H9 (cell line): ENCODE measurements around the gene ABHD15. TPM values are rescaled to one million over a fixed set of nuclear protein-coding genes. Genes with fewer than 3 reads are reported as not detected.

ENCODE experiments used
- DNase-seq: peaks from one replicate; pipeline ENCODE4 v3.0.0-alpha.2; 2017
- H2AFZ ChIP-seq: one replicate; pipeline ENCODE4 v1.6.1; 2013; ENCODE audit warnings: mild to moderate bottlenecking, low read length, control low read depth, moderate library complexity
- H2AK5ac ChIP-seq: 2 replicates; pipeline ENCODE4 v1.6.1; 2013; ENCODE audit warnings: low read length, control low read depth, mixed read lengths; ENCODE audit not compliant: insufficient read length
- H2BK120ac ChIP-seq: one replicate; pipeline ENCODE4 v1.6.1; 2013; ENCODE audit warnings: low read depth, mild to moderate bottlenecking, low read length, control low read depth, inconsistent platforms; ENCODE audit not compliant: poor library complexity, severe bottlenecking
- H2BK12ac ChIP-seq: 2 replicates; pipeline ENCODE4 v1.6.1; 2013; ENCODE audit warnings: low read length, control low read depth, mixed read lengths, low read depth; ENCODE audit not compliant: insufficient read length
- H2BK15ac ChIP-seq: 2 replicates; pipeline ENCODE4 v1.6.1; 2013; ENCODE audit warnings: low read depth, low read length, control low read depth
- H2BK20ac ChIP-seq: one replicate; pipeline ENCODE4 v1.6.1; 2013; ENCODE audit warnings: low read depth, mild to moderate bottlenecking, low read length, control low read depth, inconsistent platforms; ENCODE audit not compliant: poor library complexity, severe bottlenecking
- H2BK5ac ChIP-seq: 2 replicates; pipeline ENCODE4 v1.6.1; 2013; ENCODE audit warnings: low read length, control low read depth, mixed read lengths; ENCODE audit not compliant: insufficient read length
- H3K14ac ChIP-seq: 2 replicates; pipeline ENCODE4 v1.6.1; 2013; ENCODE audit warnings: low read length, control low read depth; ENCODE audit not compliant: insufficient read depth
- H3K18ac ChIP-seq: 2 replicates; pipeline ENCODE4 v1.6.1; 2013; ENCODE audit warnings: low read depth, mild to moderate bottlenecking, mixed read lengths, low read length, control low read depth; ENCODE audit not compliant: insufficient read length
- H3K23ac ChIP-seq: 2 replicates; pipeline ENCODE4 v1.6.1; 2013; ENCODE audit warnings: low read length, control low read depth, mixed read lengths, low read depth; ENCODE audit not compliant: insufficient read length
- H3K23me2 ChIP-seq: 2 replicates; pipeline ENCODE4 v1.6.1; 2013; ENCODE audit warnings: low read depth, mild to moderate bottlenecking, mixed read lengths, low read length, control low read depth; ENCODE audit not compliant: insufficient read length, poor library complexity, severe bottlenecking
- H3K27ac ChIP-seq: 2 replicates; pipeline ENCODE4 v1.5.1; 2013; ENCODE audit warnings: low read length, control low read depth, mixed read lengths, low read depth; ENCODE audit not compliant: insufficient read length
- H3K27me3 ChIP-seq: 2 replicates; pipeline ENCODE4 v1.6.1; 2013; ENCODE audit warnings: low read length, control low read depth, inconsistent platforms; ENCODE audit not compliant: insufficient read depth
- H3K4ac ChIP-seq: 2 replicates; pipeline ENCODE4 v1.6.1; 2013; ENCODE audit warnings: low read depth, mild to moderate bottlenecking, control low read depth, inconsistent platforms, low read length, moderate library complexity
- H3K4me1 ChIP-seq: 2 replicates; pipeline ENCODE4 v1.6.1; 2013; ENCODE audit warnings: low read length, control low read depth, inconsistent platforms; ENCODE audit not compliant: insufficient read depth
- H3K4me2 ChIP-seq: 2 replicates; pipeline ENCODE4 v1.6.1; 2013; ENCODE audit warnings: low read length, control low read depth, mixed read lengths; ENCODE audit not compliant: insufficient read length, insufficient read depth
- H3K56ac ChIP-seq: 2 replicates; pipeline ENCODE4 v1.6.1; 2013; ENCODE audit warnings: low read depth, mild to moderate bottlenecking, mixed read lengths, low read length, control low read depth; ENCODE audit not compliant: insufficient read length
- H3K79me1 ChIP-seq: 2 replicates; pipeline ENCODE4 v1.6.1; 2013; ENCODE audit warnings: low read depth, mild to moderate bottlenecking, moderate library complexity, low read length, control low read depth, inconsistent platforms; ENCODE audit not compliant: insufficient read depth, poor library complexity, severe bottlenecking
- H3K79me2 ChIP-seq: 2 replicates; pipeline ENCODE4 v1.6.1; 2013; ENCODE audit warnings: low read length, control low read depth, inconsistent platforms; ENCODE audit not compliant: insufficient read depth
- H3K9ac ChIP-seq: 2 replicates; pipeline ENCODE4 v1.6.1; 2013; ENCODE audit warnings: low read length, control low read depth, mixed read lengths; ENCODE audit not compliant: insufficient read length; ENCODE audit errors: extremely low read depth
- H3K9me3 ChIP-seq: one replicate; pipeline ENCODE4 v1.6.1; 2013; ENCODE audit warnings: low read depth, low read length, inconsistent platforms; ENCODE audit not compliant: control insufficient read depth
- H3T11ph ChIP-seq: one replicate; pipeline ENCODE4 v1.6.1; 2013; ENCODE audit warnings: mild to moderate bottlenecking, low read length, control low read depth, inconsistent platforms
- H4K20me1 ChIP-seq: one replicate; pipeline ENCODE4 v1.6.1; 2013; ENCODE audit not compliant: control insufficient read depth, insufficient read length, insufficient read depth
- H4K5ac ChIP-seq: 2 replicates; pipeline ENCODE4 v1.6.1; 2013; ENCODE audit warnings: low read depth, mild to moderate bottlenecking, mixed read lengths, low read length, control low read depth; ENCODE audit not compliant: insufficient read length
- H4K8ac ChIP-seq: replicated peaks from 2 replicates; pipeline ENCODE4 v1.6.1; 2013; ENCODE audit warnings: low read length, control low read depth, mixed read lengths, low read depth; ENCODE audit not compliant: insufficient read length
- H4K91ac ChIP-seq: 2 replicates; pipeline ENCODE4 v1.6.1; 2013; ENCODE audit warnings: low read depth, mild to moderate bottlenecking, moderate library complexity, mixed read lengths, low read length, control low read depth; ENCODE audit not compliant: insufficient read length
- H3K27ac Mint-ChIP-seq, 3 experiments: 2 replicates in 2 of 3; 3 replicates in 1 of 3; pipeline ENCODE4 v1.8.0; 2020 to 2021; ENCODE audit warnings: mixed read lengths in 3 of 3, mild to moderate bottlenecking in 1 of 3, moderate library complexity in 1 of 3
- H3K27me3 Mint-ChIP-seq: 2 replicates; pipeline ENCODE4 v1.8.0; 2021; ENCODE audit warnings: low read depth, mild to moderate bottlenecking, moderate library complexity, mixed read lengths
- H3K36me3 Mint-ChIP-seq, 3 experiments: 2 replicates in 2 of 3; 3 replicates in 1 of 3; pipeline ENCODE4 v1.8.0; 2020 to 2021; ENCODE audit warnings: low read depth in 3 of 3, mixed read lengths in 3 of 3; ENCODE audit not compliant: insufficient read depth in 1 of 3
- H3K4me1 Mint-ChIP-seq, 2 experiments: 2 replicates each; pipeline ENCODE4 v1.8.0; 2020; ENCODE audit warnings: mixed read lengths in 2 of 2
- H3K4me3 Mint-ChIP-seq, 2 experiments: 2 replicates in 1 of 2; 3 replicates in 1 of 2; pipeline ENCODE4 v1.8.0; 2020 to 2021; ENCODE audit warnings: mild to moderate bottlenecking in 2 of 2, mixed read lengths in 2 of 2, moderate library complexity in 1 of 2
- H3K9me3 Mint-ChIP-seq, 2 experiments: 2 replicates in 1 of 2; 3 replicates in 1 of 2; pipeline ENCODE4 v1.8.0; 2020; ENCODE audit warnings: mild to moderate bottlenecking in 2 of 2, mixed read lengths in 2 of 2, moderate library complexity in 1 of 2
- WGBS: extraction: QIAGEN DNeasy Blood & Tissue Kit; methylation state at CpG from one replicate; pipeline ENCODE4 v1.1.7; 2013; ENCODE audit warnings: missing lambda C conversion rate, low lambda C conversion rate, mixed read lengths; ENCODE audit not compliant: insufficient read length; ENCODE audit errors: extremely low coverage; 5-methylcytosine and 5-hydroxymethylcytosine counted together
- total RNA-seq: library from RNA; stranded (reverse); gene quantifications from 2 replicates; pipeline ENCODE4 v1.2.1, GENCODE V29; 2021
- TF ChIP-seq, protein P1 (sequence below): fragments of 200-600 bp; sonication (generic); conservative IDR thresholded peaks from 3 replicates; pipeline ENCODE4 v1.8.0; 2021; ENCODE audit warnings: antibody characterized with exemption, mild to moderate bottlenecking

The ABHD15 gene
- total RNA-seq, 1 experiment from 2014 or later = 2.5 TPM

- no peak overlapping the region for H3K23ac ChIP-seq
- no peaks in the 10 kb centered on the region for H3K27me3 ChIP-seq
- H3K79me1 ChIP-seq = no peaks in the 10 kb centered on the region
- H2BK12ac ChIP-seq = no peak overlapping the region
- H3K4me1 Mint-ChIP-seq = no peaks in the 10 kb centered on the region
- peaks cover 6 to 50% (median 29%) of the 10 kb centered on the region in 3 experiments; a peak in 6 of 7 replicates for H3K36me3 Mint-ChIP-seq
- H3K4me2 ChIP-seq = no peak overlapping the region
- no peak overlapping the region for H3K4ac ChIP-seq
- H2BK5ac ChIP-seq = no peak overlapping the region
- H3K23me2 ChIP-seq = no peaks in the 10 kb centered on the region
- H4K5ac ChIP-seq = no peak overlapping the region
- H4K91ac ChIP-seq = no peak overlapping the region
- H3K4me1 ChIP-seq = no peaks in the 10 kb centered on the region; the same call in 1 of the 2 replicates
- no peaks in the 10 kb centered on the region for H4K20me1 ChIP-seq
- H3K9ac ChIP-seq = no peak overlapping the region
- H3K27me3 Mint-ChIP-seq = no peaks in the 10 kb centered on the region; the same call in 1 of the 2 replicates
- no peaks in the 10 kb centered on the region for H3K9me3 Mint-ChIP-seq
- H3K79me2 ChIP-seq = no peaks in the 10 kb centered on the region
- no peak overlapping the region for H3K56ac ChIP-seq
- H3T11ph ChIP-seq = no peak overlapping the region
- H3K14ac ChIP-seq = no peak overlapping the region
- H2BK120ac ChIP-seq = no peak overlapping the region
- WGBS = no CpG with 5 or more reads among the region's 4 CpGs
- no peak for DNase-seq
- H2AFZ ChIP-seq = no peak overlapping the region
- H2AK5ac ChIP-seq = no peak overlapping the region
- no peak overlapping the region for H2BK15ac ChIP-seq
- no peaks in the 10 kb centered on the region for H3K9me3 ChIP-seq
- no peak overlapping the region for H3K4me3 Mint-ChIP-seq
- H3K27ac ChIP-seq = no peak overlapping the region
- no peak overlapping the region for H2BK20ac ChIP-seq
- H3K27ac Mint-ChIP-seq = 0 out of 7 replicates have a peak overlapping the region, but pooled peaks of 1 of the 3 experiments have one; percentile 32
- TF ChIP-seq, protein P1, sequence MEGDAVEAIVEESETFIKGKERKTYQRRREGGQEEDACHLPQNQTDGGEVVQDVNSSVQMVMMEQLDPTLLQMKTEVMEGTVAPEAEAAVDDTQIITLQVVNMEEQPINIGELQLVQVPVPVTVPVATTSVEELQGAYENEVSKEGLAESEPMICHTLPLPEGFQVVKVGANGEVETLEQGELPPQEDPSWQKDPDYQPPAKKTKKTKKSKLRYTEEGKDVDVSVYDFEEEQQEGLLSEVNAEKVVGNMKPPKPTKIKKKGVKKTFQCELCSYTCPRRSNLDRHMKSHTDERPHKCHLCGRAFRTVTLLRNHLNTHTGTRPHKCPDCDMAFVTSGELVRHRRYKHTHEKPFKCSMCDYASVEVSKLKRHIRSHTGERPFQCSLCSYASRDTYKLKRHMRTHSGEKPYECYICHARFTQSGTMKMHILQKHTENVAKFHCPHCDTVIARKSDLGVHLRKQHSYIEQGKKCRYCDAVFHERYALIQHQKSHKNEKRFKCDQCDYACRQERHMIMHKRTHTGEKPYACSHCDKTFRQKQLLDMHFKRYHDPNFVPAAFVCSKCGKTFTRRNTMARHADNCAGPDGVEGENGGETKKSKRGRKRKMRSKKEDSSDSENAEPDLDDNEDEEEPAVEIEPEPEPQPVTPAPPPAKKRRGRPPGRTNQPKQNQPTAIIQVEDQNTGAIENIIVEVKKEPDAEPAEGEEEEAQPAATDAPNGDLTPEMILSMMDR = no peak
- H4K8ac ChIP-seq = no peak overlapping the region
- H3K18ac ChIP-seq = no peak overlapping the region
Measured at GRCh38 chr17:29544066-29544465, 22.8 kb downstream of the ABHD15 start.
